IMR-90 (cell line): ENCODE results near the gene STAMBPL1. TPM values are rescaled to one million over a fixed set of nuclear protein-coding genes. Genes with fewer than 3 reads are reported as not detected.
A peak's percentile ranks its signal among the peaks of the same experiment; 100 is the strongest.

Experiments used
- ATAC-seq: fragments of 200-7000 bp; cut with Tn5 transposase; 2 replicates; pipeline ENCODE4 v1.9.1; 2020; ENCODE audit warnings: low read depth, mild to moderate bottlenecking, moderate library complexity
- BruUV-seq: library from RNA; stranded (reverse); fragments of 400-500 nt; replicated peaks from 2 replicates; lab custom pipeline; 2021; lab: Mats Ljungman, UMichigan
- CTCF ChIA-PET: fragments of 300-600 bp; formaldehyde crosslinking; extraction: SDS; loops from one replicate; lab custom pipeline; 2021; ENCODE audit warnings: antibody characterized with exemption; lab: Yijun Ruan, JAX
- POLR2A ChIA-PET: fragments of 300-600 bp; sonication (Branson Sonifier 250); formaldehyde crosslinking; loops from one replicate; lab custom pipeline; 2022; ENCODE audit warnings: antibody characterized with exemption; ENCODE audit not compliant: unreplicated experiment; lab: Charles Lee
- DNase-seq: peaks from one replicate; pipeline ENCODE4 v3.0.0; 2013
- H2AFZ ChIP-seq: replicated peaks from 2 replicates; pipeline ENCODE3; 2013; ENCODE audit warnings: low read length, mild to moderate bottlenecking; ENCODE audit not compliant: poor library complexity
- H2AK5ac ChIP-seq: 2 replicates; pipeline ENCODE4 v1.6.1; 2013; ENCODE audit warnings: low read depth, low read length, inconsistent platforms
- H2AK9ac ChIP-seq: replicated peaks from 2 replicates; pipeline ENCODE3; 2013; ENCODE audit warnings: mild to moderate bottlenecking, low read depth, low read length, moderate library complexity; ENCODE audit not compliant: poor library complexity
- H2BK120ac ChIP-seq: 2 replicates; pipeline ENCODE4 v1.6.1; 2013; ENCODE audit warnings: low read depth, low read length, inconsistent platforms
- H2BK15ac ChIP-seq: 3 replicates; pipeline ENCODE4 v1.6.1; 2013; ENCODE audit warnings: low read depth, low read length, inconsistent platforms
- H2BK20ac ChIP-seq: 2 replicates; pipeline ENCODE4 v1.6.1; 2013; ENCODE audit warnings: low read depth, mild to moderate bottlenecking, inconsistent platforms, low read length, moderate library complexity
- H2BK5ac ChIP-seq: 2 replicates; pipeline ENCODE4 v1.6.1; 2013; ENCODE audit warnings: mild to moderate bottlenecking, low read depth, low read length, inconsistent platforms; ENCODE audit not compliant: poor library complexity, severe bottlenecking
- H3K14ac ChIP-seq: replicated peaks from 2 replicates; pipeline ENCODE4 v1.6.1; 2013; ENCODE audit warnings: low read depth, low read length, inconsistent platforms
- H3K18ac ChIP-seq: 2 replicates; pipeline ENCODE4 v1.6.1; 2013; ENCODE audit warnings: low read depth, low read length, control low read depth
- H3K23ac ChIP-seq: 2 replicates; pipeline ENCODE4 v1.6.1; 2013; ENCODE audit warnings: low read depth, low read length, inconsistent platforms
- H3K27ac ChIP-seq: 2 replicates; pipeline ENCODE4 v1.5.1; 2013; ENCODE audit warnings: mild to moderate bottlenecking, control low read depth, low read length; ENCODE audit not compliant: insufficient read depth
- H3K27me3 ChIP-seq: 2 replicates; pipeline ENCODE4 v1.6.1; 2013; ENCODE audit warnings: low read length; ENCODE audit not compliant: control insufficient read depth, insufficient read depth
- H3K36me3 ChIP-seq: 2 replicates; pipeline ENCODE4 v1.6.1; 2013; ENCODE audit warnings: low read length, mixed read lengths; ENCODE audit not compliant: control insufficient read depth, insufficient read depth
- H3K4ac ChIP-seq: 2 replicates; pipeline ENCODE4 v1.6.1; 2013; ENCODE audit warnings: low read depth, low read length, inconsistent platforms
- H3K4me1 ChIP-seq: 2 replicates; pipeline ENCODE4 v1.6.1; 2013; ENCODE audit warnings: low read length, mixed read lengths; ENCODE audit not compliant: control insufficient read depth, insufficient read depth
- H3K4me2 ChIP-seq: 2 replicates; pipeline ENCODE4 v1.6.1; 2013; ENCODE audit warnings: low read depth, mild to moderate bottlenecking, control low read depth, low read length, moderate library complexity
- H3K4me3 ChIP-seq: 2 replicates; pipeline ENCODE4 v1.5.1; 2013; ENCODE audit warnings: low read depth, mild to moderate bottlenecking, control low read depth, low read length, moderate library complexity; ENCODE audit not compliant: insufficient read depth
- H3K56ac ChIP-seq: 2 replicates; pipeline ENCODE4 v1.6.1; 2013; ENCODE audit warnings: low read length, inconsistent platforms; ENCODE audit not compliant: insufficient read depth; ENCODE audit errors: extremely low read depth
- H3K79me1 ChIP-seq, 2 experiments: 2 replicates each; pipeline ENCODE4 v1.6.1; 2013; ENCODE audit warnings: low read length in 2 of 2, inconsistent platforms in 1 of 2, low read depth in 1 of 2
- H3K9ac ChIP-seq: 2 replicates; pipeline ENCODE4 v1.6.1; 2013; ENCODE audit warnings: low read depth, low read length, control low read depth
- H3K9me1 ChIP-seq: 2 replicates; pipeline ENCODE4 v1.6.1; 2013; ENCODE audit warnings: low read length, inconsistent platforms; ENCODE audit not compliant: insufficient read depth
- H3K9me3 ChIP-seq: 2 replicates; pipeline ENCODE4 v1.6.1; 2013; ENCODE audit warnings: low read length; ENCODE audit not compliant: control insufficient read depth, insufficient read depth
- H4K20me1 ChIP-seq: 2 replicates; pipeline ENCODE4 v1.6.1; 2013; ENCODE audit warnings: low read length, inconsistent platforms; ENCODE audit not compliant: insufficient read depth
- H4K5ac ChIP-seq: 2 replicates; pipeline ENCODE4 v1.6.1; 2013; ENCODE audit warnings: mild to moderate bottlenecking, low read depth, low read length, control low read depth
- H4K8ac ChIP-seq, 2 experiments: 2 replicates each; pipeline ENCODE4 v1.6.1; 2013; ENCODE audit warnings: low read depth in 2 of 2, low read length in 2 of 2, control low read depth in 1 of 2, inconsistent platforms in 1 of 2
- H4K91ac ChIP-seq: 2 replicates; pipeline ENCODE4 v1.6.1; 2013; ENCODE audit warnings: low read depth, low read length, inconsistent platforms; ENCODE audit not compliant: insufficient read depth
- CEBPB ChIP-seq: IDR thresholded peaks from 2 replicates; pipeline ENCODE4 v1.6.1; 2012; ENCODE audit warnings: low read depth, low read length, improper control_type of control experiment
- NFE2L2 ChIP-seq: fragments of 150-350 bp; IDR thresholded peaks from 2 replicates; pipeline ENCODE4 v1.6.1; 2016; ENCODE audit warnings: low read depth, mild to moderate bottlenecking, low read length
- WGBS, 2 experiments: methylation state at CpG; one replicate each; pipeline versions ENCODE4 v1.1.5 to v1.1.7; 2013; ENCODE audit warnings: missing lambda C conversion rate in 2 of 2; ENCODE audit not compliant: insufficient read length in 1 of 2; ENCODE audit errors: extremely low coverage in 2 of 2; 5-methylcytosine and 5-hydroxymethylcytosine counted together
- dilution Hi-C: fragments of 300-500 bp; cut with HindIII; formaldehyde crosslinking; loops from one replicate; pipeline ENCODE4 v1.14.3; 2018; ENCODE audit warnings: low sequenced_read_pairs; ENCODE audit not compliant: unreplicated experiment
- in situ Hi-C: fragments of 300-500 bp; cut with MboI; formaldehyde crosslinking; loops from 3 replicates; pipeline ENCODE4 v1.14.3; 2019; ENCODE audit warnings: low sequenced_read_pairs, inconsistent platforms, mixed read lengths
- intact Hi-C: fragments of 100-400 bp; cut with micrococcal nuclease; formaldehyde crosslinking; loops from 2 replicates; pipeline ENCODE4 v1.10.0; 2022
- polyA plus RNA-seq, 3 experiments: library from polyadenylated mRNA; depleted of rRNA; stranded (reverse); fragments of >200 nt; gene quantifications; 2 replicates each; pipeline ENCODE4 v1.2.3, GENCODE V29; 2012; ENCODE audit warnings: low replicate concordance in 1 of 3
- total RNA-seq: library from RNA; depleted of rRNA; stranded (reverse); fragments of >200 nt; gene quantifications from 2 replicates; pipeline ENCODE4 v1.2.3, GENCODE V29; 2012

Gene STAMBPL1
- total and polyA plus RNA-seq, 2 of the 4 experiments (the other 2 are of a cell fraction), result 26.8 to 28.1 TPM

DNA sequence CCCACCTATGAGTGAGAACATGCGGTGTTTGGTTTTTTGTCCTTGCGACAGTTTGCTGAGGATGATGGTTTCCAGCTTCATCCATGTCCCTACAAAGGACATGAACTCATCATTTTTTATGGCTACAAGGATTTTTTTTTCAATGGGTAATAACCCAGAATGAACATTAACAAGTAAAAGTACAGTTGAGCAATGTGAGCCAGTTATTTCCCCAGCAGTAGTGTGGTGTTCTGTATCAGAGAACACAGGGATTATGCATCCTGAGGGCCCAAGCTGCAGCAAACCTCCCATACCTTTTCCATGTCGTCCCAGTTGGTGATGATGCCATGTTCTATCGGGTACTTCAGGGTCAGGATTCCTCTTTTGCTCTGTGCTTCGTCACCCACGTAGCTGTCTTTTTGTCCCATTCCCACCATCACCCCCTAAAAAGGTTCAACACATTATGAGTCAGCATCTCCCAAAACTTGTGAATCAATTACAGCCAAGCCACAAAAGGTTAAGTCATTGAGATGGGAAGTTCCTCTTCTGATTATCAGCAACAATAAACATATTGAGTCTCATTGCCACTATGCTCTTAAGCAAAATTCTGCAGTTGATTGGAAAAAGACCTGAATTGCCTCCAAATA lies 67.0 kb downstream of the STAMBPL1 start:
- CTCF ChIA-PET, result interaction anchor here (1.9 kb wide), 1 partner anchor 14 kb away, joined by 6 read pairs; no protein-coding TSS in a partner anchor

More for the DNA sequence above, 67.0 kb downstream of the STAMBPL1 start:
- H2AK9ac ChIP-seq, result no peak overlapping the region
- H3K9me1 ChIP-seq, result peaks cover 10% of the 10 kb centered on the region
- H3K27ac ChIP-seq, result peak overlapping the region; percentile 10; the same call in 1 of the 2 replicates
- H4K91ac ChIP-seq, result no peak overlapping the region
- H2BK5ac ChIP-seq, result no peak overlapping the region
- dilution Hi-C loops (no loop called here), intact Hi-C loops (no loop called here), in situ Hi-C loops (no loop called here)
- H3K79me1 ChIP-seq, result peaks cover 14 to 42% of the 10 kb centered on the region in 2 experiments; a peak in 3 of 4 replicates
- no peak for ATAC-seq
- H2BK120ac ChIP-seq, result no peak overlapping the region
- TF ChIP-seq CEBPB (0 out of 2 replicates have a peak, but pooled peaks have one; percentile 3), NFE2L2 (no peak)
- WGBS, 2 experiments, result no CpG with 5 or more reads among the region's 6 CpGs
- H3K23ac ChIP-seq, result no peak overlapping the region; the same call in 1 of the 2 replicates
- POLR2A ChIA-PET, result no interaction called here
- peak overlapping the region; percentile 14; the same call in 1 of the 2 replicates for H3K4ac ChIP-seq
- no peak overlapping the region for H3K18ac ChIP-seq
- peaks cover 9% of the 10 kb centered on the region for H3K4me1 ChIP-seq
- H3K4me2 ChIP-seq, result no peak overlapping the region
- H3K4me3 ChIP-seq, result no peak overlapping the region
- peak overlapping the region; percentile 15; the same call in 1 of the 2 replicates for H4K5ac ChIP-seq
- DNase-seq, result no peak
- no peak overlapping the region for H3K56ac ChIP-seq
- no TSS peak for BruUV-seq
- no peak overlapping the region; the same call in 1 of the 2 replicates for H3K14ac ChIP-seq
- H2BK20ac ChIP-seq, result no peak overlapping the region
- H3K9ac ChIP-seq, result no peak overlapping the region
- no peaks in the 10 kb centered on the region for H3K27me3 ChIP-seq
- H2BK15ac ChIP-seq, result no peak overlapping the region
- H4K20me1 ChIP-seq, result peaks cover 51% of the 10 kb centered on the region
- no peak overlapping the region for H2AFZ ChIP-seq
- H2AK5ac ChIP-seq, result no peak overlapping the region; the same call in 1 of the 2 replicates
- H3K36me3 ChIP-seq, result peaks cover 31% of the 10 kb centered on the region
- no peaks in the 10 kb centered on the region for H3K9me3 ChIP-seq
- 0 out of 4 replicates have a peak overlapping the region, but pooled peaks of 1 of the 2 experiments have one; percentile 13 for H4K8ac ChIP-seq
